GM23338 (cell line): ENCODE results near the gene GALNT9. TPM values are rescaled to one million over a fixed set of nuclear protein-coding genes. Genes with fewer than 3 reads are reported as not detected.

Experiments used
- ATAC-seq: fragments of 200-7000 bp; cut with Tn5 transposase; 3 replicates; pipeline ENCODE4 v1.9.1; 2020
- DNase-seq: peaks from one replicate; pipeline ENCODE4 v3.0.0-alpha.2; 2015; ENCODE audit warnings: low spot score
- H2AFZ ChIP-seq: fragments of 200-600 bp; sonication (generic); 2 replicates; pipeline ENCODE4 v1.8.0; 2016; ENCODE audit warnings: antibody characterized with exemption, mild to moderate bottlenecking, moderate library complexity
- H3F3A ChIP-seq: fragments of 200-600 bp; sonication (generic); replicated peaks from 2 replicates; pipeline ENCODE4 v1.8.0; 2017; ENCODE audit warnings: antibody characterized with exemption, mixed run types, low read depth
- H3K27ac ChIP-seq: fragments of 200-600 bp; sonication (generic); 2 replicates; pipeline ENCODE4 v1.6.1; 2016; ENCODE audit warnings: low read depth
- H3K27me3 ChIP-seq: fragments of 200-600 bp; sonication (generic); 2 replicates; pipeline ENCODE4 v1.8.0; 2016; ENCODE audit warnings: mild to moderate bottlenecking, mixed run types, moderate library complexity; ENCODE audit not compliant: insufficient read depth
- H3K36me3 ChIP-seq: fragments of 200-600 bp; sonication (generic); 2 replicates; pipeline ENCODE4 v1.8.0; 2016; ENCODE audit warnings: mild to moderate bottlenecking; ENCODE audit not compliant: insufficient read depth
- H3K4me1 ChIP-seq: fragments of 200-600 bp; sonication (generic); 2 replicates; pipeline ENCODE4 v1.8.0; 2016; ENCODE audit warnings: mild to moderate bottlenecking, moderate library complexity; ENCODE audit not compliant: insufficient read depth
- H3K4me2 ChIP-seq: fragments of 200-600 bp; sonication (generic); 2 replicates; pipeline ENCODE4 v1.7.1; 2017; ENCODE audit warnings: mixed run types
- H3K4me3 ChIP-seq: fragments of 200-600 bp; sonication (generic); 2 replicates; pipeline ENCODE4 v1.6.1; 2016; ENCODE audit warnings: mixed run types
- H3K79me2 ChIP-seq: fragments of 200-600 bp; sonication (generic); replicated peaks from 2 replicates; pipeline ENCODE4 v1.8.0; 2017; ENCODE audit warnings: mild to moderate bottlenecking; ENCODE audit not compliant: insufficient read depth
- H3K9me2 ChIP-seq: fragments of 200-600 bp; sonication (generic); 2 replicates; pipeline ENCODE4 v1.8.0; 2017; ENCODE audit not compliant: insufficient read depth
- H4K20me1 ChIP-seq: fragments of 200-600 bp; sonication (generic); replicated peaks from 2 replicates; pipeline ENCODE4 v1.8.0; 2017; ENCODE audit warnings: mild to moderate bottlenecking; ENCODE audit not compliant: insufficient read depth
- H3K27ac Mint-ChIP-seq: 2 replicates; pipeline ENCODE4 v1.8.0; 2020; ENCODE audit warnings: inconsistent platforms, mild to moderate bottlenecking, moderate library complexity, mixed read lengths
- H3K27me3 Mint-ChIP-seq: 3 replicates; pipeline ENCODE4 v1.8.0; 2022; ENCODE audit warnings: low read depth, mild to moderate bottlenecking, moderate library complexity, mixed read lengths, inconsistent platforms; ENCODE audit not compliant: insufficient read depth, poor library complexity
- H3K36me3 Mint-ChIP-seq: 3 replicates; pipeline ENCODE4 v1.8.0; 2021; ENCODE audit warnings: low read depth, mild to moderate bottlenecking, inconsistent platforms, moderate library complexity, mixed read lengths
- H3K4me1 Mint-ChIP-seq: 3 replicates; pipeline ENCODE4 v1.8.0; 2020; ENCODE audit warnings: mild to moderate bottlenecking, inconsistent platforms, mixed read lengths
- H3K4me3 Mint-ChIP-seq: 3 replicates; pipeline ENCODE4 v1.8.0; 2021; ENCODE audit warnings: moderate library complexity, mild to moderate bottlenecking, inconsistent platforms, mixed read lengths
- H3K9me3 Mint-ChIP-seq: 3 replicates; pipeline ENCODE4 v1.8.0; 2020; ENCODE audit warnings: moderate library complexity, mild to moderate bottlenecking, inconsistent platforms, mixed read lengths
- CREB1 ChIP-seq: fragments of 250-450 bp; sonication (Bioruptor Pico); IDR thresholded peaks from 2 replicates; pipeline ENCODE4 v1.5.0; 2020; ENCODE audit warnings: low read depth, mild to moderate bottlenecking, moderate library complexity
- ETS1 ChIP-seq: IDR thresholded peaks from 2 replicates; pipeline ENCODE4 v1.6.1; 2016; ENCODE audit warnings: antibody characterized with exemption
- EZH2 ChIP-seq: fragments of 200-600 bp; sonication (generic); IDR thresholded peaks from one replicate; pipeline ENCODE4 v1.8.0; 2017; ENCODE audit warnings: antibody characterized with exemption, mild to moderate bottlenecking, low read depth; ENCODE audit not compliant: unreplicated experiment
- JUNB ChIP-seq: IDR thresholded peaks from one replicate; pipeline ENCODE4 v1.6.1; 2016; ENCODE audit warnings: antibody characterized with exemption; ENCODE audit not compliant: unreplicated experiment
- NANOG ChIP-seq: IDR thresholded peaks from 2 replicates; pipeline ENCODE4 v1.6.1; 2016; ENCODE audit warnings: antibody characterized with exemption, borderline replicate concordance
- STAT1 ChIP-seq: IDR thresholded peaks from one replicate; pipeline ENCODE4 v1.6.1; 2016; ENCODE audit warnings: antibody characterized with exemption; ENCODE audit not compliant: unreplicated experiment
- ZNF114 ChIP-seq: fragments of 250-450 bp; sonication (Bioruptor Pico); IDR thresholded peaks from 2 replicates; pipeline ENCODE4 v1.5.0; 2020; ENCODE audit warnings: mild to moderate bottlenecking, moderate library complexity
- ZNF331 ChIP-seq: fragments of 250-450 bp; sonication (Bioruptor Pico); IDR thresholded peaks from 2 replicates; pipeline ENCODE4 v1.5.0; 2020; ENCODE audit warnings: low read depth, mild to moderate bottlenecking, moderate library complexity
- ZNF462 ChIP-seq: fragments of 250-450 bp; sonication (Bioruptor Pico); IDR thresholded peaks from 2 replicates; pipeline ENCODE4 v1.5.0; 2020; ENCODE audit warnings: mild to moderate bottlenecking, moderate library complexity
- polyA plus RNA-seq: library from polyadenylated mRNA; unstranded; fragments of >200 nt; fragmentation: Nextera tagmentation; extraction: Ambion mirVana; gene quantifications from 2 replicates; pipeline ENCODE4 v1.2.1, GENCODE V29; 2016
- total RNA-seq: library from RNA; depleted of rRNA; stranded (reverse); fragments of >200 nt; shearing (Covaris generic); gene quantifications from 2 replicates; pipeline ENCODE4 v1.2.3, GENCODE V29; 2014

GALNT9 gene
- total and polyA plus RNA-seq, 2 experiments from 2014 or later: 0.81 to 2.5 TPM

GRCh38 chr12:132178316-132178715 is 151.1 kb downstream of the GALNT9 start (continued):
- TF ChIP-seq STAT1 (no peak), ZNF331 (CRISPR knock-in tag) (no peak), ZNF462 (no peak), ZNF114 (no peak), JUNB (no peak), CREB1 (CRISPR knock-in tag) (no peak), NANOG (no peak), ETS1 (no peak)

GRCh38 chr12:132176920-132177551 is 152.4 kb downstream of the GALNT9 start:
- Mint-ChIP-seq H3K27ac (no peak overlapping the region), H3K27me3 (peaks cover 25% of the 10 kb centered on the region), H3K36me3 (no peaks in the 10 kb centered on the region), H3K4me1 (peaks cover 6% of the 10 kb centered on the region; the same call in 2 of the 3 replicates), H3K4me3 (no peak overlapping the region), H3K9me3 (no peaks in the 10 kb centered on the region; the same call in 1 of the 3 replicates)
- H3K4me3 ChIP-seq: no peak overlapping the region
- H3K4me1 ChIP-seq: no peaks in the 10 kb centered on the region
- no peaks in the 10 kb centered on the region; the same call in 1 of the 2 replicates for H4K20me1 ChIP-seq
- H3K27me3 ChIP-seq: no peaks in the 10 kb centered on the region
- no peak overlapping the region for H3K27ac ChIP-seq
- no peak for TF ChIP-seq EZH2
- no peak for TF ChIP-seq JUNB
- DNase-seq (no peak), ATAC-seq (no peak)
- H2AFZ ChIP-seq: no peak overlapping the region
- H3F3A ChIP-seq: no peaks in the 10 kb centered on the region
- no peaks in the 10 kb centered on the region for H3K9me2 ChIP-seq
- no peak overlapping the region for H3K4me2 ChIP-seq
- H3K36me3 ChIP-seq: no peaks in the 10 kb centered on the region
- H3K79me2 ChIP-seq: no peaks in the 10 kb centered on the region
